ENCODE measurements around the gene CLCN1. TPM values are rescaled to one million over a fixed set of nuclear protein-coding genes. Genes with fewer than 3 reads are reported as not detected.

Gene CLCN1
- polyA plus RNA-seq, 2 of the 4 experiments (the other 2 are of a cell fraction): 0.08 TPM; not detected in 1

- FAIRE-seq: no peak
- 91% methylated on average over 17 of the region's 17 CpGs for WGBS (ENCODE audit: missing lambda C conversion rate)
- TF ChIP-seq PHF8 (IDR thresholded peaks at IDR 0.05; ENCODE audit: borderline replicate concordance, low read depth): no peak
- no peak for TF ChIP-seq NFE2L2 (conservative IDR thresholded peaks at IDR 0.05; ENCODE audit: low read length)
- no peak for TF ChIP-seq ESRRA (IDR thresholded peaks at IDR 0.05; ENCODE audit: borderline replicate concordance, low read length)
- no peak for TF ChIP-seq HEYL (CRISPR knock-in tag; IDR thresholded peaks at IDR 0.05)
- TF ChIP-seq CEBPB (IDR thresholded peaks at IDR 0.05): no peak
- TF ChIP-seq EP300 (IDR thresholded peaks at IDR 0.05): no peak
- no peak for TF ChIP-seq BHLHE40 (IDR thresholded peaks at IDR 0.05; ENCODE audit: low read depth, low read length)
- ATAC-seq: no peak
- POLR2A ChIA-PET: interaction anchor here (0.8 to 1.4 kb wide), 8 partner anchors 8 to 93 kb away, joined by 3 to 19 read pairs (median 4); partner anchors contain the start of gene GSTK1
- H3K4me1 ChIP-seq: peaks cover 34% of the 10 kb centered on the region
- CTCF ChIA-PET: interaction anchor here (0.6 to 2.3 kb wide), 8 partner anchors 10 to 62 kb away, joined by 3 to 7 read pairs (median 3); no protein-coding TSS in a partner anchor
- H3K27ac ChIP-seq: peak overlapping the region; percentile 48 to 99
- H3K4me2 ChIP-seq: peak overlapping the region; percentile 65
- no peak for DNase-seq (ENCODE audit: low read depth in 1 of 2, low spot score in 1 of 2)
- no peaks in the 10 kb centered on the region for H3K9me3 ChIP-seq
- H3K4me3 ChIP-seq: peak overlapping the region; percentile 91; the same call in 1 of the 3 replicates
These were observed 28.5 kb upstream of the CLCN1 start for GRCh38 chr7:143287339-143287934.

DNA sequence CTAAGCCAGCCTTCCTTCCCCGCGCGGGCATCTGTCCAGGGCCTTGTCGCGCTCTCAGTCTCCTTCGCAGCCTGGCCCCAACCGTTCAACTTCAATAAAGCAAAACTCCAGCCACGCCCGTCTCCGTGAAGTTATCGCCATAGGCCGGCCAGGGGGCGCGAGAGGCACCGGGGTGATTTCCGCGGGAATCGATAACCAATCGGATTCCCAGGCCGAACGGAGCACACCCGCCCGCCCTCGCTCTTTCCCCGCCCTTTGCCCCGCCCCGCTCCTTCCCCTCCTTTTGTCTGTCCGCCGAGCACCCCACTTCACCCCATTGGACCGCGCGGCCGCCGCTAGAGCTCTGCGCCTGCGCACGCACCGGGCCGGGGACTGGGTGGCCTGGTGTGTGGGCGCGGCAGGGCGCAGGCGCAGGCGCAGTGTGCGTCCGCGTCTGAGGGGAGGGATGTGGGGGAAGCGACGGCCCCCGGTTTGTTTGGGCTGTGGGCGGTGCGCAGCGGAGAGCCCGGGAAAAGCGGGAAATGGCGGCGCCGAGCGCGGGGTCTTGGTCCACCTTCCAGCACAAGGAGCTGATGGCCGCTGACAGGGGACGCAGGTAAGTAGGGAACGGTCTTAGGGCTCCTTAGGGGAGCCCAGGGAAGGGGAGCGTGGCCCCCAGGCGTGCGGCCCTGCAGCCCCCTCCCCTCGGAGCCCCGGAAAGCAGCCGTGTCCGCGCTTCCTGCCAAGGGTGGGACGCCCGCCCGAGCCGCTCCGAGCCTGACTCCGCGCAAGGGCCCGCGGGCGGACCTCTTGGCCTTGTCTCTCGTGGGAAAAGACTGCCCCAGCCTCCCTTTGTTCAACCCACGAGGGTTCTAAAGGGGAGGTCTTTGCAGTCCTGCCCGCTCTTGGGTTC is 27.7 kb upstream of the CLCN1 start, which contains the start of gene CASP2:
Gene CASP2 (plus strand): TSS at position 417 of the 892 bp plus-strand sequence. CDS start 105 bp downstream, at position 522.
- peaks cover 34% of the 10 kb centered on the region for H3K4me1 ChIP-seq
- peak within 1 kb of the TSS; percentile 96 to 99 for H3K27ac ChIP-seq
- DNase-seq (ENCODE audit: low read depth in 1 of 2, low spot score in 1 of 2) (peak; percentile 98), FAIRE-seq (no peak), ATAC-seq (peak; percentile 91 to 94)
- CTCF ChIA-PET: interaction anchor here (0.6 to 2.3 kb wide), 6 partner anchors 11 to 61 kb away, joined by 3 to 7 read pairs (median 4); no protein-coding TSS in a partner anchor
- no peaks in the 10 kb centered on the region for H3K9me3 ChIP-seq
- POLR2A ChIA-PET: interaction anchor here (0.6 to 1.4 kb wide), 11 partner anchors 8 to 289 kb away, joined by 3 to 19 read pairs (median 5); partner anchors contain the start of gene GSTK1
- peak within 1 kb of the TSS; percentile 88 for H3K4me2 ChIP-seq
- H3K4me3 ChIP-seq: peak within 1 kb of the TSS; percentile 91
- WGBS (ENCODE audit: missing lambda C conversion rate): 16% methylated on average over 37 of the region's 84 CpGs
- TF ChIP-seq SMC3 (IDR thresholded peaks at IDR 0.05) (no peak), NPAS2 (CRISPR knock-in tag; IDR thresholded peaks at IDR 0.05; ENCODE audit: borderline replicate concordance) (no peak), POLR2A (IDR thresholded peaks at IDR 0.05; ENCODE audit: low read length) (peak; percentile 75), PHF8 (IDR thresholded peaks at IDR 0.05; ENCODE audit: borderline replicate concordance, low read depth) (peak; percentile 87), EHMT2 (IDR thresholded peaks at IDR 0.05; ENCODE audit: low read depth) (no peak), SREBF2 (IDR thresholded peaks at IDR 0.05) (no peak), RNF2 (IDR thresholded peaks at IDR 0.05; ENCODE audit: borderline replicate concordance, low read depth) (no peak; the same call in 1 of the 2 replicates), RARB (CRISPR knock-in tag; IDR thresholded peaks at IDR 0.05) (no peak), TP53 (CRISPR knock-in tag; IDR thresholded peaks at IDR 0.05) (no peak), MYC (IDR thresholded peaks at IDR 0.05; ENCODE audit: borderline replicate concordance, low read length) (no peak; the same call in 1 of the 2 replicates), TFCP2L1 (CRISPR knock-in tag; IDR thresholded peaks at IDR 0.05) (no peak), JUN (IDR thresholded peaks at IDR 0.05) (peak in 1 of 2 experiments; percentile 73; a peak in 2 of 5 replicates), CEBPB (IDR thresholded peaks at IDR 0.05) (no peak), MAFK (IDR thresholded peaks at IDR 0.05; ENCODE audit: partially characterized antibody) (no peak), CHD2 (IDR thresholded peaks at IDR 0.05; ENCODE audit: low read length, partially characterized antibody) (peak; percentile 41), KDM1A (IDR thresholded peaks at IDR 0.05; ENCODE audit: low read depth) (no peak), RFX5 (IDR thresholded peaks at IDR 0.05) (no peak), REST (IDR thresholded peaks at IDR 0.05) (no peak), KDM5A (IDR thresholded peaks at IDR 0.05) (0 out of 2 replicates have a peak, but pooled peaks have one; percentile 44), NR3C1 (IDR thresholded peaks at IDR 0.05) (no peak), HOXB5 (CRISPR knock-in tag; IDR thresholded peaks at IDR 0.05) (peak; percentile 85; the same call in 1 of the 2 replicates), ESRRA (IDR thresholded peaks at IDR 0.05; ENCODE audit: borderline replicate concordance, low read length) (no peak), HOXB13 (CRISPR knock-in tag; IDR thresholded peaks at IDR 0.05; ENCODE audit: low read depth) (peak; percentile 82), HOXA7 (CRISPR knock-in tag; IDR thresholded peaks at IDR 0.05) (no peak), FOSB (CRISPR knock-in tag; IDR thresholded peaks at IDR 0.05) (0 out of 2 replicates have a peak, but pooled peaks have one; percentile 41)
- TF ChIP-seq, protein P1, sequence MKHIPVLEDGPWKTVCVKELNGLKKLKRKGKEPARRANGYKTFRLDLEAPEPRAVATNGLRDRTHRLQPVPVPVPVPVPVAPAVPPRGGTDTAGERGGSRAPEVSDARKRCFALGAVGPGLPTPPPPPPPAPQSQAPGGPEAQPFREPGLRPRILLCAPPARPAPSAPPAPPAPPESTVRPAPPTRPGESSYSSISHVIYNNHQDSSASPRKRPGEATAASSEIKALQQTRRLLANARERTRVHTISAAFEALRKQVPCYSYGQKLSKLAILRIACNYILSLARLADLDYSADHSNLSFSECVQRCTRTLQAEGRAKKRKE (CRISPR knock-in tag; IDR thresholded peaks at IDR 0.05; ENCODE audit: low read depth): no peak
- TF ChIP-seq, protein P2, sequence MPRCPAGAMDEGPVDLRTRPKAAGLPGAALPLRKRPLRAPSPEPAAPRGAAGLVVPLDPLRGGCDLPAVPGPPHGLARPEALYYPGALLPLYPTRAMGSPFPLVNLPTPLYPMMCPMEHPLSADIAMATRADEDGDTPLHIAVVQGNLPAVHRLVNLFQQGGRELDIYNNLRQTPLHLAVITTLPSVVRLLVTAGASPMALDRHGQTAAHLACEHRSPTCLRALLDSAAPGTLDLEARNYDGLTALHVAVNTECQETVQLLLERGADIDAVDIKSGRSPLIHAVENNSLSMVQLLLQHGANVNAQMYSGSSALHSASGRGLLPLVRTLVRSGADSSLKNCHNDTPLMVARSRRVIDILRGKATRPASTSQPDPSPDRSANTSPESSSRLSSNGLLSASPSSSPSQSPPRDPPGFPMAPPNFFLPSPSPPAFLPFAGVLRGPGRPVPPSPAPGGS (IDR thresholded peaks at IDR 0.05): 0 out of 3 replicates have a peak, but pooled peaks have one; percentile 48
